Colonic mucosa (tissue), 4 donors: ENCODE data around the gene SMIM44. TPM values are rescaled to one million over a fixed set of nuclear protein-coding genes. Genes with fewer than 3 reads are reported as not detected.

ENCODE experiments used
- DNase-seq: peaks from one replicate; pipeline ENCODE4 v3.0.0-alpha.2; 2020
- H3K27ac ChIP-seq: fragments of 200-600 bp; one replicate; pipeline ENCODE4 v1.8.0; 2021
- H3K27me3 ChIP-seq: fragments of 200-600 bp; one replicate; pipeline ENCODE4 v1.8.0; 2021
- H3K36me3 ChIP-seq: fragments of 200-600 bp; one replicate; pipeline ENCODE4 v1.8.0; 2021
- H3K4me1 ChIP-seq: fragments of 200-600 bp; one replicate; pipeline ENCODE4 v1.8.0; 2021; ENCODE audit warnings: mild to moderate bottlenecking
- H3K4me3 ChIP-seq: fragments of 200-600 bp; one replicate; pipeline ENCODE4 v1.8.0; 2021
- H3K9ac ChIP-seq, 2 donors: one replicate each; pipeline ENCODE4 v1.7.0; 2013; ENCODE audit warnings: control low read depth in 2 of 2, low read depth in 2 of 2, low read length in 2 of 2
- H3K9me3 ChIP-seq: fragments of 200-600 bp; one replicate; pipeline ENCODE4 v1.8.0; 2021
- CTCF ChIP-seq: fragments of 200-600 bp; IDR thresholded peaks from one replicate; pipeline ENCODE4 v1.8.0; 2022; ENCODE audit warnings: antibody characterized with exemption, mild to moderate bottlenecking
- intact Hi-C: fragments of 100-400 bp; cut with DNase I; formaldehyde crosslinking; loops from one replicate; pipeline ENCODE4 v1.14.1; 2022
- total RNA-seq, 2 donors: library from RNA; stranded (reverse); fragmentation: NEBNext Ultra II Directional in 1 of 2; extraction: Animal tissue kit (Norgen Biotek cat#: 25700) in 1 of 2; gene quantifications; one replicate each; pipeline ENCODE4 v1.2.1, GENCODE V29; 2021
- donor health status: healthy.
- donor health status: DM: no; HTN: no; CAD: no.
- donor health status: DM: no; HTN: no; CAD: no.

SMIM44 gene
- total RNA-seq, 2 donors from 2014 or later: 4.3 to 6.2 TPM

GRCh38 chr19:3492131-3492839 lies 9.0 kb upstream of the SMIM44 start:
- Histone ChIP-seq H3K9me3 (no peaks in the 10 kb centered on the region), H3K9ac (no peak overlapping the region), H3K27me3 (no peaks in the 10 kb centered on the region), H3K36me3 (peaks cover 18% of the 10 kb centered on the region), H3K27ac (no peak overlapping the region), H3K4me1 (no peaks in the 10 kb centered on the region), H3K4me3 (no peak overlapping the region)
- DNase-seq: no peak
- intact Hi-C loops: no loop called here
- no peak for TF ChIP-seq CTCF

- intact Hi-C loops: no loop called here
- peaks cover 18% of the 10 kb centered on the region for H3K36me3 ChIP-seq
- DNase-seq: no peak
- no peak overlapping the region for H3K9ac ChIP-seq
- H3K27me3 ChIP-seq: no peaks in the 10 kb centered on the region
- no peak for TF ChIP-seq CTCF
- H3K9me3 ChIP-seq: no peaks in the 10 kb centered on the region
- no peak overlapping the region for H3K27ac ChIP-seq
- H3K4me3 ChIP-seq: no peak overlapping the region
- H3K4me1 ChIP-seq: no peaks in the 10 kb centered on the region
Measured at GRCh38 chr19:3491396-3492119, 8.3 kb upstream of the SMIM44 start.

- peak overlapping the region; percentile 50 for H3K27ac ChIP-seq
- no peaks in the 10 kb centered on the region for H3K9me3 ChIP-seq
- H3K4me1 ChIP-seq: peaks cover 3% of the 10 kb centered on the region
- intact Hi-C loops: no loop called here
- no peaks in the 10 kb centered on the region for H3K27me3 ChIP-seq
- peak overlapping the region; percentile 48 for H3K4me3 ChIP-seq
- H3K9ac ChIP-seq: peak overlapping the region; percentile 65 to 76
- no peak for TF ChIP-seq CTCF
- peak; percentile 76 for DNase-seq
- H3K36me3 ChIP-seq: no peaks in the 10 kb centered on the region
Measured at GRCh38 chr19:3482507-3483225, 575 bp downstream of the SMIM44 start.

- Histone ChIP-seq H3K4me3 (no peak overlapping the region), H3K27me3 (no peaks in the 10 kb centered on the region), H3K36me3 (no peaks in the 10 kb centered on the region), H3K4me1 (peaks cover 3% of the 10 kb centered on the region), H3K9ac (no peak overlapping the region), H3K27ac (no peak overlapping the region), H3K9me3 (no peaks in the 10 kb centered on the region)
- TF ChIP-seq CTCF: no peak
- intact Hi-C loops: no loop called here
- DNase-seq: no peak
Measured at GRCh38 chr19:3481241-3482090, 1.8 kb downstream of the SMIM44 start.
